Measurements from ENCODE around the gene NNAT.

Gene NNAT

DNA sequence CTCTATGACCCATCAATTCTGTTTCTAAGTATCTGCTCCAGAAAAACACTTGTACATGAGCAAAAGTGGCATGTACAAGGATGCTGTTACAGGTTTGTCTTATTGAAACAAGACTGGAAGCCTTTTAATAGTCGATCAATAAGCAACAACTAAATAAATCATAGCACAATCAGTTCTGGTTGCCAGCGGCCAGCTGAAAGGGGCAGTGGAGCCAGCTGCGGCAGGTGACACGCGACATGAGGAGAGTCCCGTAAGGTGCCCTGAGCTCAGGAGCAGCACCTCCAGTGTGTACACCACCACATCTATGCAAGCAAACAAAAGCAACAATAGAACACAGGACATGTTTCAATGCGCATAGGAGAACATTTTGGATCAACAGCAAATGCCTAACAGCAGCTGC is 20.7 kb upstream of the NNAT start:
- H3K27me3 Mint-ChIP-seq (ENCODE audit: low read depth), result no peaks in the 10 kb centered on the region
- TF ChIP-seq, protein P1, sequence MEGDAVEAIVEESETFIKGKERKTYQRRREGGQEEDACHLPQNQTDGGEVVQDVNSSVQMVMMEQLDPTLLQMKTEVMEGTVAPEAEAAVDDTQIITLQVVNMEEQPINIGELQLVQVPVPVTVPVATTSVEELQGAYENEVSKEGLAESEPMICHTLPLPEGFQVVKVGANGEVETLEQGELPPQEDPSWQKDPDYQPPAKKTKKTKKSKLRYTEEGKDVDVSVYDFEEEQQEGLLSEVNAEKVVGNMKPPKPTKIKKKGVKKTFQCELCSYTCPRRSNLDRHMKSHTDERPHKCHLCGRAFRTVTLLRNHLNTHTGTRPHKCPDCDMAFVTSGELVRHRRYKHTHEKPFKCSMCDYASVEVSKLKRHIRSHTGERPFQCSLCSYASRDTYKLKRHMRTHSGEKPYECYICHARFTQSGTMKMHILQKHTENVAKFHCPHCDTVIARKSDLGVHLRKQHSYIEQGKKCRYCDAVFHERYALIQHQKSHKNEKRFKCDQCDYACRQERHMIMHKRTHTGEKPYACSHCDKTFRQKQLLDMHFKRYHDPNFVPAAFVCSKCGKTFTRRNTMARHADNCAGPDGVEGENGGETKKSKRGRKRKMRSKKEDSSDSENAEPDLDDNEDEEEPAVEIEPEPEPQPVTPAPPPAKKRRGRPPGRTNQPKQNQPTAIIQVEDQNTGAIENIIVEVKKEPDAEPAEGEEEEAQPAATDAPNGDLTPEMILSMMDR (IDR thresholded peaks at IDR 0.05; ENCODE audit: unreplicated experiment in 3 of 3), result no peak
- H3K27ac Mint-ChIP-seq, result no peak overlapping the region
- H3K9me3 Mint-ChIP-seq, result no peaks in the 10 kb centered on the region
- H3K4me3 Mint-ChIP-seq, result no peak overlapping the region
- peaks cover 7% of the 10 kb centered on the region for H3K36me3 Mint-ChIP-seq (ENCODE audit: low read depth)
- peaks cover 4% of the 10 kb centered on the region for H3K4me1 Mint-ChIP-seq

DNA sequence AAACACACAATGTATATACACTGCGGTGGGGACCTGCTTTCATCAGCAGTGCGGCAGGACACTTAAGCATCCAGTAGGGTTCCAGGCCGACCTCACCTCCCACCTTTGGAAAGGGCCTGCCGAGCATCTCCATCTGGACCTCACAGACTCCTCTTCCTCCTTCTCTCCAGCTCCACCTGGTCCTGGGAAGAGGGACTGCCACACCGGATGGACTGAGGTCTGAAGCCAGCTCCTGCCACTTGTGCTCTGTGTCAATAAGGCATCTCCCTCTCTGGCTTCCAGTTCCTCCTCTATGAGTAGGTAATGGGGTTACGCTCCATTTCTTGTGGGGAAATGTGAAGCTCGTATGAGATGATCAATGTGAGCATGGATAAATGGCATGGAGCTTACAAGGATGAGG is 19.1 kb upstream of the NNAT start:
- Mint-ChIP-seq H3K4me1 (peaks cover 4% of the 10 kb centered on the region), H3K4me3 (no peak overlapping the region), H3K27ac (no peak overlapping the region), H3K36me3 (ENCODE audit: low read depth) (peaks cover 7% of the 10 kb centered on the region), H3K9me3 (no peaks in the 10 kb centered on the region), H3K27me3 (ENCODE audit: low read depth) (no peaks in the 10 kb centered on the region)
- TF ChIP-seq, protein P1 (IDR thresholded peaks at IDR 0.05; ENCODE audit: unreplicated experiment in 3 of 3), result no peak

DNA sequence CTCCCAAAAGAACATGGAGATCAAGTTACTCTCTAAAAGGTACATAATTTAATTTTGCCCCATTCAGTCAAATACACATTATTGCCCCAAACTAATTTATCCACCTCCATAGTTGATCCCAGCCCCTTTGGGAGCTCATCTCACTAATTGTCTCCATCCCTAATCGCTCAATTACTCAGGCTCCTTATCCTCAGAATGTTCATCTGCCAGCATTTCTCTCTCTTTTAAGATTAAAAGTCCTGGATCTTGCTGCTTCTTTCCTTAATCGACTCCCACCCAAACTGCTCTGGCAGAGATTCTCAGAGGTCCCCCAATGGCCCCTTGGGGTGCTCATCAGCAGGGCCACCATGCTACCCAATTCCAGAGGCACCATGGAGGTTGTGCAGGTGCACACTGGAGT is 18.4 kb upstream of the NNAT start:
- Mint-ChIP-seq H3K36me3 (ENCODE audit: low read depth) (peaks cover 7% of the 10 kb centered on the region), H3K4me1 (peaks cover 4% of the 10 kb centered on the region), H3K27ac (no peak overlapping the region), H3K4me3 (no peak overlapping the region), H3K9me3 (no peaks in the 10 kb centered on the region), H3K27me3 (ENCODE audit: low read depth) (no peaks in the 10 kb centered on the region)
- TF ChIP-seq, protein P1 (IDR thresholded peaks at IDR 0.05; ENCODE audit: unreplicated experiment in 3 of 3), result no peak

DNA sequence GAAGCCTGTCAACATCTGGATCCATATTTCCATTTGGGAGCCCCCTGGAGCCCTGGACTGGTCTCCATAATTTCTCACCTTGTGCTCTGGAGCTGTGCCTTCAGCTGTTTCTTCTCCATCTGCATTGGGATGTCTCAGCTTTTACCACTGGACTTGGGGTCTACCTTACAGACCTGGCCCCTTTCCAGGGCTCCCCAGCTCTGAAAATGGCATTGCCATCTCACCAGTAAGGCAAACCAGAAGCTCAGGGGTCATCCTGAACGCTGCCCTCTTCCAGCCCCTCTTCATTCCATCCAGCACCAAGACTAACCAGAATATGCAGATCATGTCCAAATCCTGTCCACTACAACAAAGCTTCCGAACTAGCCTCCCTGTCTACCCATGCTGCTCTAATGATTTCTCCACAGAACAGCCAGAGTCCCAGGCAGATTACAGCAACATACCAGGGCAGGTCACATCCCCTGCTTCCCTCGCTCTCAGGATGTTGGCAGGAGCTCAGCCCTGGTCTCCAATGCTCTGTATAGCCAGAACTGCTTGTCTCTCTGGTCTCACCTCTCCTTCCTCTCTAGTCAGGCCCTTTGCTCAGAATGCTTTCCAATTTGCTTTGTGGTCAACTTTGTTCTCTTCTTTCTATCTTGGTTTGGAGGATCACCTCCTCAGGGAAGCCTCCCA is 17.7 kb upstream of the NNAT start:
- peaks cover 4% of the 10 kb centered on the region for H3K4me1 Mint-ChIP-seq

DNA sequence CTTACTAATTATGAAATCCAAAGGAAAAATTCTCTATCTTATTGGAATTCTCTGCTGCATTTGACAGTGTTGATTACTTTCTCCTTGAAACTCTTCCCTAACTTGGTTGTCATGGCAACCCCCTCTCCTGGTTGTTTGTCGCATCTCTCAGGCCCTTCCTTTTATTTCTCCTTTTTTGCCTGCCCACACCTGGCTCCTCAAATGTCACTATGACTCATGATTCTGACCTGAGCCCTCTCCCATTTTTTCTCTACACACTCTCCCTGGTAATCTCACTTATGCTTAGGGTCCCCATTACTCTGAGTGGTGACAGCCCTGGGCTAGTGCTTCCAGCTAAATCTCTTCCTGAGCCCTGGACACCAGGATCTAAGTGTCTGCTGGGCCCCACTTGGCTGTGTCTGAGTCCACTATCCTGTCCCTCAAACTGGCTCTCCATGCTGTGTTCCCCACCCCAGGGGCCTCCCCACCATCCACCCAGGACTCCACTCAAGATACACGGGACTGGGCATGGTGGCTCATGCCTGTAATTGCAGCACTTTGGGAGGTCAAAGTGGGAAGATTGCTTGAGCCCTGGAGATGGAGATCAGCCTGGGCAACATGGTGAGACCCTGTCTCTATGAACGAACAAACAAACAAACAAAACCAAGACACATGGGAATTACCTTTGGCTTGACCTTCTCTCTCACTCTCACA is 16.5 kb upstream of the NNAT start:
- Mint-ChIP-seq H3K27ac (peak overlapping the region in 1 of 3 experiments; percentile 24), H3K4me1 (peaks cover 4% of the 10 kb centered on the region), H3K36me3 (ENCODE audit: low read depth) (no peaks in the 10 kb centered on the region), H3K27me3 (ENCODE audit: low read depth) (no peaks in the 10 kb centered on the region), H3K4me3 (no peak overlapping the region), H3K9me3 (no peaks in the 10 kb centered on the region)
- TF ChIP-seq, protein P1 (IDR thresholded peaks at IDR 0.05; ENCODE audit: unreplicated experiment in 3 of 3), result no peak

More for the DNA sequence above, 17.7 kb upstream of the NNAT start:
- Mint-ChIP-seq H3K27ac (no peak overlapping the region), H3K27me3 (ENCODE audit: low read depth) (no peaks in the 10 kb centered on the region), H3K4me3 (no peak overlapping the region), H3K9me3 (no peaks in the 10 kb centered on the region), H3K36me3 (ENCODE audit: low read depth) (peaks cover 4% of the 10 kb centered on the region)
- TF ChIP-seq, protein P1 (IDR thresholded peaks at IDR 0.05; ENCODE audit: unreplicated experiment in 3 of 3), result no peak
